CD14-positive monocyte (primary cell): Measurements from ENCODE around the gene WDCP. TPM values are rescaled to one million over a fixed set of nuclear protein-coding genes. Genes with fewer than 3 reads are reported as not detected.

ENCODE experiments used
- DNase-seq, 3 donors: peaks; one replicate each; pipeline ENCODE4 v3.0.0-alpha.2; 2011 to 2022
- H2AFZ ChIP-seq: 2 replicates; pipeline ENCODE4 v1.6.0; 2012; ENCODE audit warnings: mild to moderate bottlenecking, low read depth, low read length, inconsistent platforms; ENCODE audit not compliant: insufficient read depth, poor library complexity, severe bottlenecking
- H3K27ac ChIP-seq, 2 donors: 1 replicate in 1 of 2; 2 replicates in 1 of 2; pipeline ENCODE4 v1.5.1; 2012 to 2013; ENCODE audit warnings: low read length in 2 of 2, control low read depth in 1 of 2, inconsistent platforms in 1 of 2, low read depth in 1 of 2, mild to moderate bottlenecking in 1 of 2
- H3K27me3 ChIP-seq, 2 donors: one replicate each; pipeline versions ENCODE4 v1.6.0 to v1.6.1; 2011 to 2013; ENCODE audit warnings: low read length in 2 of 2; ENCODE audit not compliant: control insufficient read depth in 2 of 2, insufficient read depth in 2 of 2
- H3K36me3 ChIP-seq, 2 donors: replicated peaks in 1 of 2; 1 replicate in 1 of 2; 2 replicates in 1 of 2; pipeline versions ENCODE4 v1.5.1 to v1.6.1; 2012 to 2013; ENCODE audit warnings: low read length in 2 of 2, control low read depth in 1 of 2, inconsistent platforms in 1 of 2, mild to moderate bottlenecking in 1 of 2; ENCODE audit not compliant: insufficient read depth in 2 of 2, control insufficient read depth in 1 of 2
- H3K4me1 ChIP-seq, 2 donors: 1 replicate in 1 of 2; 2 replicates in 1 of 2; pipeline versions ENCODE4 v1.5.1 to v1.6.1; 2012 to 2013; ENCODE audit warnings: low read length in 2 of 2, control low read depth in 1 of 2, inconsistent platforms in 1 of 2, mild to moderate bottlenecking in 1 of 2, moderate library complexity in 1 of 2; ENCODE audit not compliant: insufficient read depth in 2 of 2, control insufficient read depth in 1 of 2
- H3K4me2 ChIP-seq: replicated peaks from 2 replicates; pipeline ENCODE3; 2012; ENCODE audit warnings: low read length, moderate library complexity, mild to moderate bottlenecking; ENCODE audit not compliant: poor library complexity, severe bottlenecking; ENCODE audit errors: extremely low read depth
- H3K4me3 ChIP-seq, 3 experiments: fragments of 200-600 bp in 1 of 3; sonication (generic) in 1 of 3; replicated peaks in 1 of 3; 1 replicate in 2 of 3; 2 replicates in 1 of 3; pipeline ENCODE4 v1.5.1; 2011 to 2013; ENCODE audit warnings: low read length in 3 of 3, mild to moderate bottlenecking in 3 of 3, control low read depth in 2 of 3, low read depth in 2 of 3, inconsistent platforms in 1 of 3, moderate library complexity in 1 of 3
- H3K79me2 ChIP-seq: 2 replicates; pipeline ENCODE4 v1.6.0; 2012; ENCODE audit warnings: mild to moderate bottlenecking, control low read depth, inconsistent platforms, low read length, moderate library complexity; ENCODE audit not compliant: insufficient read depth
- H3K9ac ChIP-seq: 2 replicates; pipeline ENCODE4 v1.6.0; 2017; ENCODE audit warnings: low read length, mild to moderate bottlenecking; ENCODE audit not compliant: insufficient read depth, poor library complexity, severe bottlenecking
- H3K9me3 ChIP-seq, 2 donors: replicated peaks in 1 of 2; 1 replicate in 1 of 2; 2 replicates in 1 of 2; pipeline versions ENCODE4 v1.5.1 to v1.6.1; 2012 to 2013; ENCODE audit warnings: low read length in 2 of 2, control low read depth in 1 of 2; ENCODE audit not compliant: control insufficient read depth in 1 of 2, insufficient read depth in 1 of 2
- H4K20me1 ChIP-seq: 2 replicates; pipeline ENCODE4 v1.6.0; 2012; ENCODE audit warnings: mild to moderate bottlenecking, low read length, control low read depth, moderate library complexity; ENCODE audit not compliant: insufficient read depth
- H3K27ac Mint-ChIP-seq, 7 donors: one replicate each; pipeline ENCODE4 v1.8.0; 2020; ENCODE audit warnings: mild to moderate bottlenecking in 7 of 7, mixed read lengths in 7 of 7, moderate library complexity in 6 of 7, inconsistent platforms in 2 of 7
- H3K27me3 Mint-ChIP-seq, 3 donors: one replicate each; pipeline ENCODE4 v1.8.0; 2021 to 2022; ENCODE audit warnings: low read depth in 3 of 3, mild to moderate bottlenecking in 3 of 3, mixed read lengths in 3 of 3, moderate library complexity in 3 of 3, inconsistent platforms in 1 of 3
- H3K36me3 Mint-ChIP-seq, 2 donors: one replicate each; pipeline ENCODE4 v1.8.0; 2020; ENCODE audit warnings: mixed read lengths in 2 of 2, inconsistent platforms in 1 of 2, mild to moderate bottlenecking in 1 of 2
- H3K4me1 Mint-ChIP-seq: one replicate; pipeline ENCODE4 v1.8.0; 2020; ENCODE audit warnings: mild to moderate bottlenecking, mixed read lengths
- H3K4me3 Mint-ChIP-seq, 2 donors: one replicate each; pipeline ENCODE4 v1.8.0; 2020; ENCODE audit warnings: mild to moderate bottlenecking in 2 of 2, mixed read lengths in 2 of 2, moderate library complexity in 1 of 2
- H3K9me3 Mint-ChIP-seq, 7 donors: one replicate each; pipeline ENCODE4 v1.8.0; 2020 to 2022; ENCODE audit warnings: mixed read lengths in 7 of 7, mild to moderate bottlenecking in 6 of 7, moderate library complexity in 6 of 7, inconsistent platforms in 2 of 7
- CTCF ChIP-seq: fragments of 200-600 bp; IDR thresholded peaks from one replicate; pipeline ENCODE4 v1.8.0; 2022; ENCODE audit warnings: antibody characterized with exemption, mild to moderate bottlenecking
- WGBS: methylation state at CpG from one replicate; pipeline ENCODE4 v1.1.5; 2013; ENCODE audit warnings: missing lambda C conversion rate; ENCODE audit not compliant: insufficient coverage; 5-methylcytosine and 5-hydroxymethylcytosine counted together
- intact Hi-C, 2 donors: fragments of 100-400 bp; cut with micrococcal nuclease; formaldehyde crosslinking; loops; one replicate each; pipeline versions ENCODE4 v1.15.0 to v1.15.1; 2023
- polyA plus RNA-seq, 3 donors: library from polyadenylated mRNA; depleted of rRNA in 1 of 3; unstranded in 2 of 3; stranded (reverse) in 1 of 3; fragments of 300-500 nt in 2 of 3; fragments of >200 nt in 1 of 3; fragmentation: Illumina TruSeq in 2 of 3; gene quantifications; 1 replicate in 2 of 3; 2 replicates in 1 of 3; pipeline ENCODE4 v1.2.3, GENCODE V29; 2012 to 2021

Gene WDCP
- polyA plus RNA-seq, 3 donors, result 0.43 to 1.3 (median 0.69) TPM

- H3K4me3 Mint-ChIP-seq, result no peak overlapping the region
- peaks cover 6% of the 10 kb centered on the region for H3K4me1 Mint-ChIP-seq
- Histone ChIP-seq H3K36me3 (no peaks in the 10 kb centered on the region), H3K79me2 (no peaks in the 10 kb centered on the region), H3K4me1 (no peaks in the 10 kb centered on the region), H3K9me3 (no peaks in the 10 kb centered on the region), H3K4me3 (no peak overlapping the region), H3K27ac (no peak overlapping the region), H4K20me1 (no peaks in the 10 kb centered on the region), H3K9ac (no peak overlapping the region), H2AFZ (no peak overlapping the region), H3K4me2 (no peak overlapping the region), H3K27me3 (peaks cover 0 to 4% of the 10 kb centered on the region in 2 donors)
- peaks cover 0 to 2% (median 0%) of the 10 kb centered on the region in 7 donors for H3K9me3 Mint-ChIP-seq
- peaks cover 5 to 12% (median 10%) of the 10 kb centered on the region in 3 donors for H3K27me3 Mint-ChIP-seq
- H3K27ac Mint-ChIP-seq, result no peak overlapping the region
- H3K36me3 Mint-ChIP-seq, result no peaks in the 10 kb centered on the region
- intact Hi-C loops, result no loop called here
- no peak for DNase-seq
- TF ChIP-seq CTCF, result no peak
- WGBS, result 93% methylated on average over 32 of the region's 35 CpGs
Measured at GRCh38 chr2:24016853-24017703, 30.1 kb downstream of the WDCP start.

- no peak overlapping the region for H2AFZ ChIP-seq
- Mint-ChIP-seq H3K9me3 (peaks cover 0 to 3% (median 0%) of the 10 kb centered on the region in 7 donors), H3K4me3 (no peak overlapping the region), H3K27ac (no peak overlapping the region), H3K4me1 (peaks cover 6% of the 10 kb centered on the region), H3K27me3 (peaks cover 12 to 19% (median 17%) of the 10 kb centered on the region in 3 donors), H3K36me3 (peaks cover 0 to 6% of the 10 kb centered on the region in 2 donors)
- H3K9me3 ChIP-seq, result no peaks in the 10 kb centered on the region
- H3K27me3 ChIP-seq, result peaks cover 5 to 10% of the 10 kb centered on the region in 2 donors
- H3K9ac ChIP-seq, result no peak overlapping the region
- no peak for TF ChIP-seq CTCF
- intact Hi-C loops, result no loop called here
- H3K79me2 ChIP-seq, result no peaks in the 10 kb centered on the region
- H3K4me1 ChIP-seq, result no peaks in the 10 kb centered on the region
- no peak overlapping the region for H3K4me2 ChIP-seq
- DNase-seq, result no peak
- no peak overlapping the region for H3K27ac ChIP-seq
- no peak overlapping the region for H3K4me3 ChIP-seq
- WGBS, result 93% methylated on average over 5 of the region's 9 CpGs
- no peaks in the 10 kb centered on the region for H3K36me3 ChIP-seq
- no peaks in the 10 kb centered on the region for H4K20me1 ChIP-seq
Measured at GRCh38 chr2:24016376-24016761, 30.8 kb downstream of the WDCP start.
